PC-9 (cell line): ENCODE data around the gene RPGRIP1.

Experiments
- CTCF ChIP-seq: fragments of 200-600 bp; sonication (generic); conservative IDR thresholded peaks from 2 replicates; pipeline ENCODE4 v1.6.1; 2017; ENCODE audit warnings: mixed run types, antibody characterized with exemption, mild to moderate bottlenecking, moderate library complexity
- EZH2 ChIP-seq: fragments of 200-600 bp; sonication (generic); IDR thresholded peaks from 2 replicates; pipeline ENCODE4 v1.8.0; 2017; ENCODE audit warnings: antibody characterized with exemption, low read depth

- TF ChIP-seq CTCF = no peak
- no peak for TF ChIP-seq EZH2
Measured at GRCh38 chr14:21322716-21323115, 42.8 kb downstream of the RPGRIP1 start.
